Astrocyte (in vitro differentiated cells and primary cell): ENCODE results near the gene KXD1.

ENCODE experiments used
- CTCF ChIP-seq: IDR thresholded peaks from 2 replicates; pipeline ENCODE4 v1.5.1; 2011; ENCODE audit warnings: low read depth, mild to moderate bottlenecking, inconsistent platforms, low read length, moderate library complexity; ENCODE audit not compliant: insufficient read depth
- EZH2 ChIP-seq: IDR thresholded peaks from 2 replicates; pipeline ENCODE4 v1.6.1; 2012; ENCODE audit warnings: mild to moderate bottlenecking, low read length, inconsistent platforms; ENCODE audit not compliant: insufficient read depth

- TF ChIP-seq CTCF (no peak), EZH2 (no peak)
Observed at GRCh38 chr19:18568367-18568766, 10.7 kb downstream of the KXD1 start.
